HT1080 (cell line): Measurements from ENCODE around the gene RFX8. TPM values are rescaled to one million over a fixed set of nuclear protein-coding genes. Genes with fewer than 3 reads are reported as not detected.
"Not testable (repeated sequence)": the region's sequence is repeated elsewhere in the genome, so short reads cannot be mapped to it uniquely, and the experiment has no call there.

ENCODE experiments used
- DNase-seq: peaks from one replicate; pipeline ENCODE4 v3.0.0-alpha.2; 2015; ENCODE audit warnings: low read depth
- total RNA-seq: library from RNA; depleted of rRNA; stranded (reverse); fragments of >200 nt; shearing (Covaris generic); gene quantifications from 2 replicates; pipeline ENCODE4 v1.2.3, GENCODE V29; 2014; rRNA removed

RFX8 gene
- total RNA-seq, 1 experiment from 2014 or later: 8.1 TPM

DNA sequence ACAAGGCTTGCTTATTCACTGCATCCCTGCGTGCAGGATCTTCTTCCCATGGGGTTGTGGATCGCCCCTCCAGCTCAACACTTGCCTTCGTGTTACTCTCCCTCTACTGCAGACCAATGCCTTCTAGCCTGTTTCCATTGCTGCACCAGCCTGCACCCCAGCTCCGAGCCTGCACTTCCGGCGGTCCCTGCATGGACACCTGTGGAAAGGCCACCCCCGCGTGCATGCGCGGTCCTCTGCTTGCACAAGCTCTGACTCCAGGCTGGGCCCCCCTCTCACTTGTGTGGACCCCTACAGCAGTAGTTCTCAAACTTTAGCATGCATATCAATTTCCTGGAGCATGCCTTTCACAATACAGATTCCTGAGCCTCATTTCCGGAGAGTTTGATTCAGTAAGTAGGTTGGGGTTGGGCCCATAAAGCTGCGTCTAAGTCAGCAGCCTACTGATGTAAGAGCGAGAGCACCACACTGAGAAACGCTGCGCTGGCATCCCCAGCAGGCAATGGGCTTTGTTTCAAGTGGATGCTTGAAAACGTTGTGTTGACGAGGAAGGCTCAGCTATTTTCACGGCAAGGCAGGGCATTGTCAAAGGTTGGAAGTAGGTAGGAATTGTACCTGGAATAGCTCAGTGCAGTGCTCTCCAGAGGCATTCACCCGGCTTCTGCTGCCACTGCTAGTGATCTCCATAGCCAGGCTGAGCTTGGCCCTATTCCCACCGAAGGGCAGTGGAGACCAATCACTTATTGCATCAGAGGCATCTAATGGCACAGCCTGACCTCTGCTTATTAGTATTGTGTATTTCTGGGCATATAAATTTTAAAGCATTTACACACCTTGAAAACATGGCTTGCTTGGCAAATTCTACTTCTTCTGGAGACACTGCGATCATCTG lies 120.2 kb downstream of the RFX8 start:
- no peak for DNase-seq

DNA sequence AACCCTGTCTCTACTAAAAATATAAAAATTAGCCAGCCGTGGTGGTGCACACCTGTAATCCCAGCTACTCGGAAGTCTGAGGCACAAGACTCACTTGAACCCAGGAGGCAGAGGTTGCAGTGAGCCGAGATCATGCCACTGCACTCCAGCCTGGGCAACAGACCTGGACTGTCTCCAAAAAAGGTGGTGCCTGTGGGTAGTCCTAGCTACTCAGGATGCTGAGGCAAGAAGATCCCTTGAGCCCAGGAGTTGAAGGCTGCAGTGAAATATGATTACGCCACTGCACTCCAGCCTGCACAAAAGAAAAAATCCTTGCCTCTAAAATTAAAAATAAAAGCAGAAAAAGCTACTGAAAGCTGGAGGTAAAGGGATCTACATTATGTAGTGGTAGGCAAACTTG lies 122.3 kb downstream of the RFX8 start:
- not testable (repeated sequence) for DNase-seq

DNA sequence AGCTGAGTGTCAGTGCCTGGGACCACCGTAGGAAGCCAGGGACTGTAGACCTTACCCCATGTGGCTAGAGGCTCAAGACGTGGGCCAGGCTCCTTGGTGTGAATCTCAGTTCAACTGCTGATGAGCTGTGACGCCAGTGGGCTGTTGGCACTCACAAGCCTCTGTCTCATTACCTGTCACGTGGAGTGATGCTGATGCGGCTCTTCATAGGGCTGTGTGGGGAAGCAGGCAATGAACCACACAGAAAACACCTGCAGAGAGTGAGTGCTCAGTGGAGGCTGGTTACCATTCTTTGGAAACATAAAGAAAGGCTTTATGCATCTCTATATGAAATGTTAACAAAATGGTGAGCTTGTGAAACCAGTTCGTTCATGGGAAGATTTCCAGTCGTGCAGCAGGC lies 123.7 kb downstream of the RFX8 start:
- DNase-seq: no peak

DNA sequence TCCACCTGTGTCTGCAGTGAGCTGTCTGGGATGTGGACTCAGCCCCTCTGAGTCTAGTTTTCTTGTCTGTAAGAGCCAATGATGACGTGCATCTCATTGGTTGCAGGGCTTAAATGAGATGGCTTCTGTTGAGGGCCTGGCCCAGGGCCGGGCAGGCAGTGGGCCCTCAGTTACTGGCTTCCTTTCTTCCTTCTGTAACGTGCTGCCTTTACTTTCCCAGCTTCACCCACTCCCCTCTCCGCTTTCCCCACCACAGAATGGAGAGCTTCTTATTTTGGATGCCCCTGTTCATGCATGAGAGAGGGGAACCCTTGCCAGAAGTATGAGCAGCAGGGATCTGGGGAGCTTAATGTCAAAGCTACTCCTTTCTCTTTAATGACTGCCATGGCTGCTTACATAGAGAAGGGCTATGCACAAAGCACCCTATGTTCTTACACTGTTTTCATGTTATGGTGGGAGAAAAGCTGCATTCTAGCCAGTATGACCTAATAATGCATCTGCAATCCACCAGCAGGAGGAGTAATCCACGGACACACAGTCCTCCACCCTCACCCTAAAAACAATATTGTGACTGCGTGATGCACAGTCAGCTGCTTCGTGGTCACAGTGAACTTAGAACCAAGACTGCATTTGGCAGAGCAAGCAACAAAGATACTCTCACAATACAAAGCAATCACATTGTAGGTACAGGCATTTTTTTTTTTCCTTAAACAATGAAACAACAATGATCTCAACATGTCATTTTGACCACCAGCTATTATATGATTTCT lies 124.8 kb downstream of the RFX8 start:
- peak; percentile 52 for DNase-seq

DNA sequence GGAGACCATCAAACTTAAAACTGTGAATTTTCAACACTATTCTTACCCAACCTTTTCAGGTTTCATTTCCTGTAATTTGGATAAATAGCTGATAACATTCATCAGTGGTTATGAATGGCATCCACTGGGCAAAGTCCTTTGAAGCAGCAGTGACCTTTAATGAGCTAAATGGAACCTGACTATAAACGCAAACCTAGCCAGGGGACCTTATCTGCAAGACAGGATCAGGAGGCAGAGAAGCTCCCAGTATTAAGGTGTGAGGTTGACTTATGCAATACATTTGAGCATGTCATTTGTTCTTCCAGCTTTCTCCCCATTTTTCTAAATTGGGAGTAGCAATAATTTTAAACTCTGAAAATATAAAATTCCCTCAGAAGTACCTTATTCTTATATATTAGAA lies 126.0 kb downstream of the RFX8 start:
- DNase-seq: no peak

Other genes with a start within 250 kb of the RFX8 start
- gene CNOT11, start 222.2 kb downstream of the RFX8 start, total RNA-seq: 54.0 and 63.4 TPM in 2 replicates
- 57.3 and 66.0 TPM in 2 replicates for gene RNF149, start 166.4 kb downstream of the RFX8 start, total RNA-seq
- 7.0 and 7.1 TPM in 2 replicates for gene CREG2, start 87.6 kb downstream of the RFX8 start, total RNA-seq
- gene MAP4K4, start 222.6 kb upstream of the RFX8 start, total RNA-seq: 139 and 181 TPM in 2 replicates